ENCODE data around the gene ETS1.
"Not testable (repeated sequence)": the region's sequence is repeated elsewhere in the genome, so short reads cannot be mapped to it uniquely, and the experiment has no call there.

Gene ETS1

DNA sequence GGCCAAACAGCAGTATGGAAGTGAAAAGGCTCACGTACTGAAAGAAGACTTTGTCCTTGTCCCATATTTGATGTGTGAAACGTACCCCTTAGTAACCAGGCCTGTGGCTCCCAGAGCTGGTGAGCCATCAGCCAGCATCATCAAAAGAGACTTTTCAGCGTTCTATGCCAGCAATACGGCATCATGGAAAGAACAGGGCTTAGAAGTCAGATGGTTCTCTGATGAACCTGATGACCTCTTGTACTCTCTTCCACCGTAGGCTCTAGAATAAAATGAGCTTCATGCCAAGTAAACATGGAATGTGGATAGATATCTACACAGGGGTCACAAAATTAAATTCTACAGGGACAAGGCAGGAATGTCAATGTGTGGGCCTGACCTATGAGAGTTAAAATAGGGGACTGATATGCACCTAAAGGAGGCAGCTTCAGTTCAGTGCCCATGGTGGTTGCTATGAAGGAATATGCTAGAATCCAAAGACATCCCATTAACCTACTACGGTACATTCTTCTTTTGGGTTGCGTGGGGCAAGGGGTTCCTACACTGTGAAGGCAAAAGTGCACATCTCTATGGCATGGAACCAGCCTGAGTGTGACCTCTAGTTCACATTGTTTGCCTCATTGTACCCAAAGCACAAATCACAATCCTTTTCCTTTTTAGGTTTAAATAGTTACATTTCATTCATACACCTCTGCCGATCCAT lies 130.6 kb downstream of the ETS1 start:
- Histone ChIP-seq H3K27ac (ENCODE audit: insufficient read depth, low read depth, low read length, poor library complexity, severe bottlenecking) (no peak overlapping the region), H3K4me3 (ENCODE audit: insufficient read depth, low read depth, low read length) (no peak overlapping the region), H3K4me1 (ENCODE audit: control insufficient read depth, insufficient read depth, low read length) (no peaks in the 10 kb centered on the region), H3K36me3 (ENCODE audit: control insufficient read depth, insufficient read depth, low read length) (no peaks in the 10 kb centered on the region), H3K9me3 (ENCODE audit: control insufficient read depth, low read length) (no peaks in the 10 kb centered on the region), H3K27me3 (ENCODE audit: control insufficient read depth, insufficient read depth, low read length, poor library complexity, severe bottlenecking) (no peaks in the 10 kb centered on the region)
- WGBS, 2 experiments: 93 to 97% methylated on average over 8 of the region's 8 CpGs

DNA sequence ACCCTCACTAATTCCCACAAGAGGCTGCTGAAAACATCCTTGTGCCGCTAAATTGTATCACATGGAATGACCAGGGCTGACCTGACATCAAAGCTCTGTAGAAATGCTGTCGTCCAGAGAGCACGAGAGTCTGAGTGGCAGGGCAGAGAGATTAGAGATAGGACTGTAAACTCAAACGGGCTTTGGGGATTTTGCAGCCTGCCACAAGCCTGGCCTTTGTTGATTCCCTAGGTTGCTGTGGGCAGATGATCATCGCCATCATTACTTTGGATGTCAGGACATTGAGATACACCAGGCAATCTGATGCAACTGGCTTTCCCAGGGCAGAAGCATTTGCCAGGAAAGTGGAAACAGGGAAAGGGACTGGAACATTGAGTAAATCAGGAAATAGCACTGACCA lies 131.6 kb downstream of the ETS1 start:
- 89 to 91% methylated on average over 5 of the region's 5 CpGs for whole genome bisulfite sequencing, 2 experiments
- H3K4me1 ChIP-seq (ENCODE audit: control insufficient read depth, insufficient read depth, low read length): no peaks in the 10 kb centered on the region
- no peaks in the 10 kb centered on the region for H3K9me3 ChIP-seq (ENCODE audit: control insufficient read depth, low read length)
- H3K27me3 ChIP-seq (ENCODE audit: control insufficient read depth, insufficient read depth, low read length, poor library complexity, severe bottlenecking): no peaks in the 10 kb centered on the region
- no peak overlapping the region for H3K27ac ChIP-seq (ENCODE audit: insufficient read depth, low read depth, low read length, poor library complexity, severe bottlenecking)
- H3K36me3 ChIP-seq (ENCODE audit: control insufficient read depth, insufficient read depth, low read length): no peaks in the 10 kb centered on the region
- no peak overlapping the region for H3K4me3 ChIP-seq (ENCODE audit: insufficient read depth, low read depth, low read length)

DNA sequence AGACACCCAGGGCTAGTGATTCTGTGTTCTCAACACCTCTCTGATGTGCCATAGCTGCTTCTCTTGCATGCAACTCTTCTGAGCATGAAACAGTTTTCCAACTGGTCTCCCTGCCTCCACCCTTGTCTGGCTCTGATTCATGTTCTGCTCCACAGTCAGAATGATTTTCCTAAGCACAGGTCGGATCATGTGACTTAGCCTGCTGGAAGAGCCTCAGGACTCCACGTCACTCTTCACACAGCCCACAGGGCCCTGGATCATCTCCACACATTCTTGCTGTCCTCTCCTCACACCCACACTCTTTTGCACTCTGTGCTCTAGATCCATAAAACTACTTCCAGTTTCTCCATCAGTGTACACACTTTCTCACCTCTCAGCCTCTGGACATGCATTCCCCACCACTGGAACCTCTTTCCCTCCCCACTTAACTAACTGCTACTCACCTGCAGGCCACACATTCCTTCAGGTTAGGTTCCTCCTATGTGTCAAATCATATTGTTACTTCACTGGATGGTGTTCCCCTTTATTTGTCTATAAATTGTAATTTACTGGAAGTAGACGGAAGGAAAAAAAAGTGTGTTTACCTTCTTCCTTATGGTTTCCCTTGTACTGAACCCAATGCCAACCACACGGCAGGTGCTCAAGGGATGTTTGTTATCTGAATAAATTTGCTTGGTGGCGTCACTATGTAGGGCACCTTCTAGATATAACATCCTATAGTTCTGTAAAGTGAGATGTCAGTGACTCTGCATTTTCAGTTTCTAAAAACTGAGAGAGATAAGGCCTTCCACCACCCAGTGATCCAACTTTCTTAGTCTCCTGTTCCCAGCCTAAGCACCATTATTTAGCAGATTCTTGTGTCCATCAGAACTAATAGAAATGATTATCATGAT lies 133.7 kb downstream of the ETS1 start:
- no peaks in the 10 kb centered on the region for H3K4me1 ChIP-seq (ENCODE audit: control insufficient read depth, insufficient read depth, low read length)
- WGBS, 2 experiments: 85 to 95% methylated on average over 4 to 5 of the region's 5 CpGs
- H3K4me3 ChIP-seq (ENCODE audit: insufficient read depth, low read depth, low read length): no peak overlapping the region
- H3K27ac ChIP-seq (ENCODE audit: insufficient read depth, low read depth, low read length, poor library complexity, severe bottlenecking): no peak overlapping the region
- H3K36me3 ChIP-seq (ENCODE audit: control insufficient read depth, insufficient read depth, low read length): no peaks in the 10 kb centered on the region
- H3K27me3 ChIP-seq (ENCODE audit: control insufficient read depth, insufficient read depth, low read length, poor library complexity, severe bottlenecking): no peaks in the 10 kb centered on the region
- H3K9me3 ChIP-seq (ENCODE audit: control insufficient read depth, low read length): no peaks in the 10 kb centered on the region

- 82 to 87% methylated on average over 26 of the region's 26 CpGs for WGBS, 2 experiments
- H3K27ac ChIP-seq (ENCODE audit: insufficient read depth, low read depth, low read length, poor library complexity, severe bottlenecking): no peak overlapping the region
- H3K27me3 ChIP-seq (ENCODE audit: control insufficient read depth, insufficient read depth, low read length, poor library complexity, severe bottlenecking): no peaks in the 10 kb centered on the region
- H3K4me1 ChIP-seq (ENCODE audit: control insufficient read depth, insufficient read depth, low read length): no peaks in the 10 kb centered on the region
- no peaks in the 10 kb centered on the region for H3K36me3 ChIP-seq (ENCODE audit: control insufficient read depth, insufficient read depth, low read length)
- H3K9me3 ChIP-seq (ENCODE audit: control insufficient read depth, low read length): no peaks in the 10 kb centered on the region
- H3K4me3 ChIP-seq (ENCODE audit: insufficient read depth, low read depth, low read length): no peak overlapping the region
Observed at GRCh38 chr11:128451652-128452470, 135.5 kb downstream of the ETS1 start.

GRCh38 chr11:128450882-128451651 lies 136.3 kb downstream of the ETS1 start:
- Histone ChIP-seq H3K27ac (ENCODE audit: insufficient read depth, low read depth, low read length, poor library complexity, severe bottlenecking) (no peak overlapping the region), H3K9me3 (ENCODE audit: control insufficient read depth, low read length) (no peaks in the 10 kb centered on the region), H3K4me3 (ENCODE audit: insufficient read depth, low read depth, low read length) (no peak overlapping the region), H3K27me3 (ENCODE audit: control insufficient read depth, insufficient read depth, low read length, poor library complexity, severe bottlenecking) (no peaks in the 10 kb centered on the region), H3K4me1 (ENCODE audit: control insufficient read depth, insufficient read depth, low read length) (no peaks in the 10 kb centered on the region), H3K36me3 (ENCODE audit: control insufficient read depth, insufficient read depth, low read length) (no peaks in the 10 kb centered on the region)
- 94 to 95% methylated on average over 16 to 18 of the region's 21 CpGs for WGBS, 2 experiments

- not testable (repeated sequence) for H3K4me1 ChIP-seq (ENCODE audit: control insufficient read depth, insufficient read depth, low read length); H3K36me3 ChIP-seq (ENCODE audit: control insufficient read depth, insufficient read depth, low read length); H3K4me3 ChIP-seq (ENCODE audit: insufficient read depth, low read depth, low read length); H3K27me3 ChIP-seq (ENCODE audit: control insufficient read depth, insufficient read depth, low read length, poor library complexity, severe bottlenecking); H3K9me3 ChIP-seq (ENCODE audit: control insufficient read depth, low read length); H3K27ac ChIP-seq (ENCODE audit: insufficient read depth, low read depth, low read length, poor library complexity, severe bottlenecking)
- 82 to 86% methylated on average over 3 to 4 of the region's 4 CpGs for WGBS, 2 experiments
Observed at GRCh38 chr11:128450425-128450824, 136.9 kb downstream of the ETS1 start.

DNA sequence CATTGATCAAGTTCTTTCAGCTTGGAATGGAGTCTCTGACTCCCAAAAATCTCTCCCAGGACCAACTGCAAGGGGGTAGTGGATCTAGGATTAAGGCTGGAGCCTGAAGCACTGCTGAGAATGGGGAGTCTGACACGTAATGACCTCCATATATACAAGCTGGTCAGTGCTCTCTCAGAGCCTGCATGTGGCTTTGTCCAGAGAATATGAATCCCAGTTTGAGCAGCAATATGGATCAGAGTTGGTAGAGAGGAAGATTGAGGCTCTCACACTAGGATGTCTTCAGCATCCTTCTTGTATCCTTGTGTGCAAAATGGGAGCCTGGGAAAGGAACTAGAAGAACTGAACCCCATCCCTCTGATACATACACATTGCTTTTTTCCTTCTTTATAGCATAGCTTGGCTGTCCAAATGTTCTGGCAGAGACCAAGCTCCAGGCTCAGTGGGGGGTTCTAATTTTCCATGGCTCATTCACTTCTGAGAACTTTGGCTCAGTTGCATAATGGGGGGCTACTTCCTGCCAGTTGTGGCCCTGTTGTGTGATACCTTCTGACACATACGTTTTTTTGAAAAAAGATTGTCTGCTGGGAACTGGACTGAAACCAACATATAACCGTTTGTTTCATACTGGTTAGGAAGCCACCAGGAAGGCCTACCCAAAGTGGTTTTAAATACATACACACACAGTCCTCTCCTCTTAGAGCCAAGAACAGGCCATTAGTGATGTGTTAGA lies 138.2 kb downstream of the ETS1 start:
- WGBS, 2 experiments: 91 to 93% methylated on average over 3 of the region's 3 CpGs
- Histone ChIP-seq H3K27me3 (ENCODE audit: control insufficient read depth, insufficient read depth, low read length, poor library complexity, severe bottlenecking) (no peaks in the 10 kb centered on the region), H3K4me3 (ENCODE audit: insufficient read depth, low read depth, low read length) (no peak overlapping the region), H3K4me1 (ENCODE audit: control insufficient read depth, insufficient read depth, low read length) (no peaks in the 10 kb centered on the region), H3K36me3 (ENCODE audit: control insufficient read depth, insufficient read depth, low read length) (no peaks in the 10 kb centered on the region), H3K27ac (ENCODE audit: insufficient read depth, low read depth, low read length, poor library complexity, severe bottlenecking) (no peak overlapping the region), H3K9me3 (ENCODE audit: control insufficient read depth, low read length) (no peaks in the 10 kb centered on the region)

DNA sequence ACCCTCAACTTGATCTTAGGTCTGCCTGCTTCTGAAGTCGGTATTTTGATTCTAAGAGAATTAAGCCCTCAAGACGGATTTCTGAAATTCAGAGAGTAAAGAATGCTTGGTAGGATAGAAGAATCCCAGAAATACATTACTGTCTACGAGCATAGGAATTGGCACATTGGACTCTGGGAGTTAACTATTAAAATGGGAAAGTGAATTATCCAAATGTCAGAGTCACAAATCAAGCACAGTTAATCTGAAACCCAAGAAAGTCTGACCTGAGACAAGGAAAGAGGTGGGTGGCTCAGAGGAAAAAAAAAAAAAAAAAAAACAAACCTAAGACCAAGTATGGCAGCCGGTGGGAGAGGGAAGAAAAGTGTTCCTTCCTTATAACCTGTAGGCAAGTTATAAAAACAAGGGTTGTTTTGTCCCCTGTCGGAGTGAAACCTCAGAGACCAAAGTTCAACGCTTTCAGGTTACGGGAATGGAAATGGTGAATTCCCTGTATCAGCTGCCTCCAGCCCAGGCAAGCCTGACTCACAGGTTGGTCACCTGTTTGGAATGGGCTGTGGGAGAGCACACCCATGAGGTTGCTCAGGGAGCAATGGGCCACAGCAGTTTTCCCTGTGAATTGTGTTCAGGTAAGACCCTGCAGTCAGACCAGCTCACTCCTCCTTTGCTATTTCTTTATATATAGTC lies 139.0 kb downstream of the ETS1 start:
- Histone ChIP-seq H3K4me1 (ENCODE audit: control insufficient read depth, insufficient read depth, low read length) (no peaks in the 10 kb centered on the region), H3K4me3 (ENCODE audit: insufficient read depth, low read depth, low read length) (no peak overlapping the region), H3K36me3 (ENCODE audit: control insufficient read depth, insufficient read depth, low read length) (no peaks in the 10 kb centered on the region), H3K27me3 (ENCODE audit: control insufficient read depth, insufficient read depth, low read length, poor library complexity, severe bottlenecking) (no peaks in the 10 kb centered on the region), H3K27ac (ENCODE audit: insufficient read depth, low read depth, low read length, poor library complexity, severe bottlenecking) (no peak overlapping the region), H3K9me3 (ENCODE audit: control insufficient read depth, low read length) (no peaks in the 10 kb centered on the region)
- WGBS, 2 experiments: 90 to 92% methylated on average over 7 of the region's 7 CpGs

DNA sequence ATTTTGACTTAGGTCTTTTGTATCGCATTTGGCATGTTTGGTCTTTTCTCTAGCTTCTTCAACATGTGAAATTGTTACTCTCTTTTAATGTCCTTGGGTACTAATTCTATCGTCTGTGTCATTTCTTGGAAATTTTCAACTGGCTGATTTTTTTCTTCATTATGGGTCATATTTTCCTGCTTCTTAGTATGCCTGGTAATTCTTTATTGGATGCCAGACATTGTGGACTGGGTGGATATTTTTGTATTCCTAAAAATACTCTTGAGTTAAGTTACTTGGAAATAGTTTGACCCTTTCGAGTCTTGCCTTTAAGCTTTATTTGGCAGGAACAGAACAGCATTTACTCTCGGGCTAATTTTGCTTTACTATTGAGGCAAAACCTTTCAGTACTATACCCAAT lies 140.1 kb downstream of the ETS1 start:
- WGBS, 2 experiments: 90 to 97% methylated on average over 4 of the region's 4 CpGs
- Histone ChIP-seq H3K4me3 (ENCODE audit: insufficient read depth, low read depth, low read length) (no peak overlapping the region), H3K36me3 (ENCODE audit: control insufficient read depth, insufficient read depth, low read length) (no peaks in the 10 kb centered on the region), H3K27me3 (ENCODE audit: control insufficient read depth, insufficient read depth, low read length, poor library complexity, severe bottlenecking) (no peaks in the 10 kb centered on the region), H3K4me1 (ENCODE audit: control insufficient read depth, insufficient read depth, low read length) (no peaks in the 10 kb centered on the region), H3K9me3 (ENCODE audit: control insufficient read depth, low read length) (no peaks in the 10 kb centered on the region), H3K27ac (ENCODE audit: insufficient read depth, low read depth, low read length, poor library complexity, severe bottlenecking) (no peak overlapping the region)

Measured in ectodermal cell (in vitro differentiated cells).